LHCN-M2 (cell line): Measurements from ENCODE around the gene PIGU. TPM values are rescaled to one million over a fixed set of nuclear protein-coding genes. Genes with fewer than 3 reads are reported as not detected.
A peak's percentile ranks its signal among the peaks of the same experiment; 100 is the strongest.

Source experiments
- DNase-seq: peaks from one replicate; pipeline ENCODE4 v3.0.0-alpha.2; 2012; ENCODE audit warnings: low read depth
- total RNA-seq: library from RNA; depleted of rRNA; stranded (reverse); fragments of >200 nt; gene quantifications from 2 replicates; pipeline ENCODE4 v1.2.3, GENCODE V29; 2014

PIGU gene
- total RNA-seq, 1 experiment from 2014 or later, result 23.8 TPM

DNA sequence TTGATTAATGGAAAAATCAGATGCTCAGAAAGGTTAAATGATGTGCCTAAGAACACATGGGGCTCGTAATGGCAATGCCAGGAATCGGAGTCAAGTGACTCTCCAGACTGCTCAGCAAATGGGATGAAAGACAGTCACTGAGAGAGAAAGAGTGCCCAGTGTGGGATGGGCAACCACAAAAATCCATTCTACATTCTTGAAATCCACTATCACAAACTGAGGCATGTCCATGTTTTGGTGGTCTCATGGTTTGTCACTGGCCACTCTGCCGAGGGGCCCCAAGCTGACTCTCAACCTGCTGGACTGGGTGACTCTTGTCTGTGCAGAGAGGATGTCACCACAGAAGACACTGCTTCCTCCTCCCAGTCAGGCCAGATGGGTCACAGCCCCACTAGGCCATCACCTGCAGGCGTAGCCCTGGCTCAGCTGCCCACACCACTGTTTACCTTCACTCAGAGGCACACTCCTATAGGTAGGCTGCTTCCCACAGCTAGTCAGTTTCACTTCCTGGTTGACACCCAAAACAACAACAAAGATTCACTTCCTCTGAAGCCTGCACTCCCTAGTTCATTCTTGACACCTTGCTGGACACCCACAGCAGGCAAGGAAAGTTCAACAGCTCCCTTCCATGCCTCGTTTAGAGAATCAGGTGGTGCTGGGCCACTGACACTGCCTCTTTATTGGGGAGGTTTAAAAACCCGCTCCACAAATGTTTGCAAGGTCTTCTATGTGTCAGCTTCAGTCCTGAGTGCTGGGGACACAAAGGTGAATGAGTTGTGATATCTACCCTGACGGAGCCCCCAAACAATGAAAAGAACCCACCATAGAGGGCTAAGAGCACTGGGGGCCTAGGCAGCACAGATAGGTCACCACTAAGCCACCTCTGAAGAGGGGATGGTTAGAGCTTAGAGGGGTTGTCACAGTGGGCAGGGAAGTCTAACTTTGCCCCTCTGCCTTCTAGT lies 96.6 kb downstream of the PIGU start:
- DNase-seq, result peak; percentile 26

DNA sequence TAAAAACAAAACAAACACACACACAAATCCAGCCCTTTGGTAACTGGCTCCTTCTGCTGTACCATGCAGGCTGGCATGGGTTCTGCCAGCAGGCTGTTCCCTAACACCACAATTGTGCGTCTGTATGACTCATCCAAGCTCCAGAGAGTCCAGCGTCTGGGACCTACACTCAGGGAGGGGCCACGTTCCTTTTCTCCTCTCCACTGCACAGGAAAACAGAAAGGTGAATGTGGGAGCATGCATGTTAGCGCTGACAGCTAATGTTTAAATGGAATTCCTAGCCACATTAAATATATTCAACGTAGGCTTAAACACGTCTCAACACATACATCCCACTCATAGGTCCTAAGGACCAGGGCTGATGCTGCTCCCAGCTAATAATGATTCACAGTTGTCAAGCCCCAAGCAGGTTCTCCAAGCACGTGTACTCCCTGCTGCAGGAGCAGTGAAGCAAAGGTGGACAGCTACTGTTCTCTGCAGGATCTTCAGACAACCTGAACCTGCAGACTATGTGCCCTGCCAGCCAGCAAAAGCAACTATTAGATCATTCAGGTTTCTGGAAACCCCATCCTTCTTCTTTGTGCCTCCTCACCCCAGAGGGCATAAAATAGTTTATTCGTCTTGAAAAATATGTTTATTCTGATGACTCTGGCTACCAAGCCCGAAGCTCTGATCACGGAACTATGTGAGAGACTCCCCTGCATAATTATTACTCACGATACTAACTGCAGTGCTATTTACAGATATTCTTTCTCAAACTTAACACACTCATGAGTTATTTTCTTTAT lies 97.5 kb downstream of the PIGU start:
- peak; percentile 74 for DNase-seq

DNA sequence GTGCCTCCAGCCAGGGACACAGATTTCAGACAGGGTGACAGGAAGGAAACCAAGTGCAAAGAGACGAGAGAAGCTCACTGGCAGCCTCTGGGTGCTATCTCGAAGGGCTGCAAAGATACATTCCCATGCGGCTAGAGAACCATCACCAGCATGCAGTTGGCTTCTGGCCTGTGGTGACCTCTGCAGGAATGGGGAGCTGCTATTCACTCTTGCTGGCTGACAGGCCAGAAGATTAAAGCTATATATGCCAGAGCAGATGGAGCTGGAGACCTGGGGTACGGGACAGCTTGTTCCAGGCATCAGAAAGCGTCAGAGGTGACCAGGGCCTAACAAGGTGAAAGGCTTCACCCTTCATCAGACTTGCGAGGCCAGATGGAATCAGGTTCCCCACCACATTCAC lies 98.4 kb downstream of the PIGU start:
- DNase-seq, result no peak

DNA sequence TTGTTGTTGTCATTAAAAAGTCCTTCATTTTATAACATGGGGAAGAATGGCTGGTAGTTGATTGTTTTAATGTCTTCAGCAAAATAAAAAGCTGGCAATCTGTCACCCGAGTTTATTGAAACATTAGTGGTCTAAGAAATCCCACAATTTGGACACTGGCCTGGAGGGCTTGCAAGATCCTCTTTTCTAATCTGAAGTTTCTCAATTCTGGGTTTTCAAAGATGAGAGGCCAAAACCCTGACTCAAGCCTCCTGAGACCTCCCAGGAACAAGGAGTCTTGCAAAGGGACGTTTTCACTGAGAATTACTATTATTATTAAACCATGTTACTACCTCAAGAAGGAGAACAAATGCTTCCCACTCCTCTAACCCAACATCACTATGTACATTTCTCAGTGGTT lies 98.9 kb downstream of the PIGU start:
- DNase-seq, result peak; percentile 8

DNA sequence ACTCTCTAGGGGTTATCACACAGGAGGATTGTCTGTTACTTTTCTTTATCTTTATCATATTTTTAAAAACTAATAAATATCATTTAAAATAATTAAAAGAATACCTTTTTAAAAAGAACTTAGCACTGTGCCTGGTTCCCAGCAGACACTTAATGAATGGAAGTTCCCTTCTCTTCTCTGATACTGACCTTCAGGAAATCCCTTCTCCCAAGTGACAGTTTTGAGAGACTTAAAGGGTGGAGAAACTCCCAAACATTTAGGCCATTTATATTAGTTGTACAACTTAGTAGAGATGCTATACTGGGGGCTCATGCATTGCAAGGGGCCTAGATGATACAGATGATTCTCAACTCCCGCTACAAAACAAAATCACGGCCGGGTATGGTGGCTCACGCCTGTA lies 99.8 kb downstream of the PIGU start:
- no peak for DNase-seq

DNA sequence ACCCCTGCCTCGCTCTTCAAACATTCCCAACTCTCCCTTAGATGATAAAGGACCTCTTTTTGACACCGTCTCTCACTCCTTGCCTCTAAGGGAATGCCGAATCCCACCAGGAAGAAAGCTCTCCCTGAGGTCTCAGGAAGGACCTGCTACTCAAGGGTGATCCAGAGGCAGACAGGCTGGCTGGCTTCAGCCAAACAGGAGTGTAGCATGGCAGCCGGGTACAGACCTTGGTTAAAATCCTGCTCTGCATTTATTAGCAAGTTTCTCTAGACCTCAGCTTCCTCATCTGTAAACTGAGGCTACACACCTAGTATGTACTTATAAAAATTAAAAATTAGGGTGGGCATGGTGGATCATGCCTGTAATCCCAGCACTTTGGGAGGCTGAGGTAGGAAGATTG lies 101.1 kb downstream of the PIGU start:
- DNase-seq, result no peak

DNA sequence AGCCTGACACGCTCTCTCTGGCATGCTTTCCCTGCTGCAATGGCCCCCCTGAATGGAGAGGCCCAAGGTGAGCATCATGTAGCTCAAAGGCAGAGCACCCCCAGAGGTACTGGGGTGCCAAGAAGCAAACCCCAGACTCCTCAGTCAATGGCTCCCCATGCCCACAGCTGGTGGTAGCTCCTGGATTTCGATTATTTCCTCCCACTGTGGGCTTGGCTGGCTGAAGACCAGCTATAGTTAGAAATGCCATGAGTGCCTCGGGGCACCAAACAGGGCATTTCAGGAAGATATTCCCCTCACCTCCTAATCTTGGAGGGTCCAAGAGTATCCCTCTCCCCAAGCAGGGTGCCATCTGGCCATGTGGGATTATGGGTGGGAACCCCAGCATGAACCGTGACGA lies 101.6 kb downstream of the PIGU start:
- DNase-seq, result no peak

DNA sequence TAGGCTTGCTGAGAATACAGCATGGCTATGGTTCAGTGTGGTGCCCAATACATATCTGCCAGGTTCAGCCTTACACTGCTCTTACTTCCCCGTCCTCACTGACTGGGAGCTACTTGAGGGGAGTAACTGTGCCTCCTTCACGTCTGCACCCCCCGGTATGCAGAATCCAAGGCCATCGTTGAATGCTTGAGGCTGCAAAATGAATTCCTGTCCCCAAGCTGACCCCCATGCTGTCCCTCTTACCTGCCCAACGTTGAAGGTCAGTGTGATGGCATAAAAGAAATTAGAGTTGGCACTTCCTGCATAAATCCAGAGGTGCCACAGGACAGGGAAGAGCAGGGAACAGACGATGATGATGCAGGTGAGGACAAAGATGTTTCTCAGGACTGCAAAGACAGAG lies 102.0 kb downstream of the PIGU start:
- DNase-seq, result no peak

DNA sequence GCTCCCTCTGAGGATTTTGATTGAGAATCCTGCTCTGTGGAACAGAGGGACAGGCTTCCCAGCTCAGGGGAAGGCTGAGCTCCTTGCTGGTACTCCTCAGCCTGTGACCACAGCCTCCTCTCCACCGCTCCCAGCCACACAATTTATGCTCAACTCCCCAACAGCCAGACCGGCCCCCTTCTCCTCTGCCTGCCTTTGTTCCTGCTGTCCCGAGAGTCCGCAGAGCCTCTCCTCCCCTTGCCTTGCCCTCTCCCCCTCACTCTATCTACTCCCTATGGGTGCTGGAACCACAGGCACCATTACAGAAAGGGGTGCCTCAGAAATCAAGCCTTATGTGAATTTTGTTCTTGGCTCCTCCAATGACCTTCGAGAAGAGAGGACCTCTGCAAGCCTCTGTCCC lies 102.5 kb downstream of the PIGU start:
- DNase-seq, result no peak

DNA sequence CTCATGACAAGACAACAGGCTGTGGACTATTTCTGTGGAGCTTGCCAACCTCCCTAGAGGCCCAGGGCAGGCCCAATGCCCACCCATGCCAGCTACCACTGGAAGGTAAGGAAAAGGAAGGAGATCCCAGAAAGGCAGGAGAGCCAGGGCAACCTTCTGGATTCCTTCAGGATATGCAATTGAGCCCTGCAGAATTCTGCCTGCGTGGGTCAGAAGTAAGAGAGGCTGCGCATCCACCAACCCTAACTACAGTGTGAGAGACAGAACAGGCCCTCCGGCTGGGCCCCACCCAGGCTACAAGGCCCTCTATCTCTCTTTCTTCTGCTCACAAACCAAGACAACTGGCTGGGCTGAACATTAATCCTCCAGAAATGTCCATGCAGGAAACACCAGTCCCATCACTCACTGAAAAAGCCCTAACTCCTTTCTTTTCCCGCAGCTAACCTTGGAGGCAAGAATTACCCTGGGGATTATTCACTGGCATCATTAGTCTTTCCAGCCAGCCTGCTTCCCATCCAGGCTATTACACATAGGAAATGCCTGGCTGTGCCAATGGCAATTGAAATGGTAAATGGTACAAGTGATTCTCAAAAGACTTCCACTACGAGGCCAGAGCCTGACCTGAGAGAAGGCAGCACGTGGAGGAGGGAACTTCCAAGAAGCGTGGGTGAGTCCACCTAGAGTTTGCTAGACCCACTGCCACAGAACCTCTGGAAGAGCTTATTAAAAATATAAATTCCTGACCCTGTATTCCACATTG lies 103.2 kb downstream of the PIGU start:
- no peak for DNase-seq

DNA sequence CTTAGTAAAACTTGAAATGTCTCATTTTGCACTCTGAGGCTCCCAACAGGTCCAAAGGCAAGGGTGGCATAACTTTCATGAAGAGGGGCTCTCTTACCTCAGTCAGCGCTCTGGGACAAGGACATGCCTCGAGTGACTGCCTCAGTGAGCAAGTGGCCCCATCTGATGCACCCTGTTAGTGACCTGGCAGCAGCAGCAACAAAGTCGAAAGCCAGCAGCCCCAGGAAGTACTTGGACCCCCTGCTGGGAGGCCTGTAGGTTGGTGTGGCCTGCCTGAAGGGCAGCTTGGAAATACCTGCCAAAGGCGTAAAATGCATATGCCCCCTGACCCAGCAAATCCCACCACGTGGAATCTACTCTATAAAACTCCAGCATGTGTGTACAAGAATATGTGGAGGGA lies 105.1 kb downstream of the PIGU start:
- DNase-seq, result no peak

DNA sequence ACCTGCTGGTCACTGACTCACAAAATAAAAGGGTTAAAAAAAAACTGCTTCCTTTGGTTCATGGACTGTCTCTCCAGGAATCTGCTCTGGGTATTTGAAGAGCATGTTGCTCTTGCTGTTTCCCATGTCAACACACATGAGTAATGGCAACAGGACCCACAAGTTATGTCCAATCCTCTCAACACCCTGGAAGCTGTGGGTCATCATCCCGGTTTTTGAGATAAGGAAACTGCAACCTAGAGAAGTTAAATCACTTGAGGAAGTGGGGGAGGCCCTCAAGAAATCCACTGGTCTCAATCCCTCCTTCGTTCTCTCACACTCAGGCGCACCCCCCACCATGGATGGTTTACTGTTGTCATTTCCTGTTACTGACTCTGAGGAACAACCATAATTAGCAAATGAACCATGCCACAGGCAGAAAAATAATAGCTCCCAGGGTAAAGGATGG lies 106.0 kb downstream of the PIGU start:
- DNase-seq, result peak; percentile 40

DNA sequence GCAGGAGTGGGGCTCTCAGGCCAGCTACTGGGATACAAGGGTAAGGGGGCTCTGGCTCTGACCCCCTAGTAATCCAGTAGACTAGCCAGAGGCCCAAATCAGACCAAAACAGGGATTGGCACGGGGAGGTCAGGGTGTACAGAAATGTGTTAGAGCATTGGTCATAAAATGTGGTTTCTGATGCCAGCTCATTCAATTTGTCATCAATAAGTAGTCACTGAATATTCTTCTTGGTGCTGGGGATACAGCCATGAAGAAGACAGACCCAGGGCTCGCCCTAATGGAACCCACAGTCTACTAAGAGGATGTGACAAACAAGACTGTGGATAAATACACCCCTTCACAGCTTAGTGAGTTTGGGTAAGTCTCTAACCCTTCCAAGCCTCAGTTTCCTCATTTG lies 107.3 kb downstream of the PIGU start:
- no peak for DNase-seq

DNA sequence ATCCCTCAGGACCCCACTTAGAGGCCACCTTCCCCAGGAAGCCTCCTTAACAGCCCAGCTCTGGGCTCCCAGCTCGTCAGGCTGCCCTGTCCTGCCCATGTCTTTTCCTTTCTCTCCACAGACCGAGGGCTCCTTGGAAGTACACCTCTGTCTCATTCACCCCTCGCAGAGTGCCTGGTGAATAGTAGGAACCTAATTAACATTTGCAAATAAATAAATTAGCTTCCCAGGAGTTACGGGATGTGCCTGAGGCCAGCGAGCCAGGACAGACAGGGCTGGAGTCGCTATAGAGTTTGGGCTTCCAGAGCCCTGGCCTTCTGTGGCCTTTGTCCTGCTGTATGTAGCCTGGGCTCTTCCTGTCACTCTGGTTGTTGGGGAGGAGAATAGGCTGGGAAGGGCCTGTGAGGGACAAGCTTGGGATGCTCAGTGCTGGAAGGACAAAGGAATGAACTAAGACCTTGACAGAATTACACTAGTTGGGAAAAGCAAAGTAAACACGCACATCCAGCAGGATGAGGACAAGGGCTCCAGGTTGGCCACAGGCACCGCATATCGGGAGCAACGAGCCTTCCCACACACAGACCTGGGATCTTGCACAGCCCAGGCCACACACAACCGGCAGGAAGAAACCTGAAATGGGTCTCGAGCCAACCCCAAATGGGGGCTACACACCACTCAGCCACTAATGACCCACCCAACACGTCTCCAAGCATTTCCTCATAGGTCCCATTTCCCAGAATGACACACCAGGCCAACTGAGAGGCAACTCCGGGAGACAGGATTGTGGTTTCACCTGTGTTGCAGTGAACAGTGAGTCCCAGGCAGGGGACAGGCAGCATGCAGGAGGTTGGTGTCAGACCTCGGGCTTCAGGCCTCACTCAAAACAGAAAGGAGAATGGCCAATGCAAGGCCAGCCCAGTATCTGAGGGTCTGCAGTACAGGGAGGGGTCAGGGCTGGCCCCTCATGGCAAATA lies 108.7 kb downstream of the PIGU start:
- DNase-seq, result no peak

DNA sequence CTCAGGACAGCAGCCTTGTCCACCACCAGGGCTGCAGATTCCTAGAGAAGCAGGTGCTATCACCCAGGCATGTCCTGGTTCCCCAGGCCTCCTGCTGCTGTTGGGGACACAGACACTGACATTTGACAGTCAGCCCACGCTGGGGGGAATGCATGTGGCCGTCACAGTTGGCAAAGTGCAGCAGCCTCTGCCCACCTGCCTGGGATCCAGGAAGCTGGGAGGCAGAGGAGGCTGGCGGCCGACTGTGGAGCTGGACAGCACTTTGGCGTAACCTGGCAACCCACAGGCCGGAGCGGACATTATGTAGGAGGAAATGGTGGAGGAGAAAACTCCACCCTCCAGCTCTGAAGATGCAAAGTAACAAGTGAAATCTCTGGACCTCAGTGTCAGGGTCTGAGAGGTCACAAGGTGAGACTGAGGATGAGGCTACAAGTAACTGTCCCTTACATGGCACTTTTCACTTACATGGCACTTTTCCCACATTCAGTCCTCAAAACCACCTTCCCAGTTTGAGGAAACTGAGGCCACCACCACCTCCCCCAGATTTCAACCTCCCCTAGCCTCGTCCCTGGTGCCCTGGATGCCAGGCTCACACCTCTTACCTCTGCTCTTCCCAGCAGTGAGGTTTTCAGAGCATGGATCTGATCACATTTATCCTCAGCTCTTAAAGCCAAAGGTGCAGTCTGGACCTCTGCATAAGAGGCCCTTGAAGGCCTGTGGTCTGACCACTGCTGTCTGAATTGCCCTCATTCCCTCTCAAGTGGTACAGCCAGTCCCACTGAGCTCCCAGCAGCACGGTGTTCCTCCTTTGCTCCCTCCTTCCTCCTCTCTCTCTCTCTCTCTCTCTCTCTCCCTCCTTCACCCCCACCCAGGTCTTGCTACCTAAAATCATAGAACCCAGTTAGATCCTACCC lies 109.7 kb downstream of the PIGU start:
- DNase-seq, result no peak

DNA sequence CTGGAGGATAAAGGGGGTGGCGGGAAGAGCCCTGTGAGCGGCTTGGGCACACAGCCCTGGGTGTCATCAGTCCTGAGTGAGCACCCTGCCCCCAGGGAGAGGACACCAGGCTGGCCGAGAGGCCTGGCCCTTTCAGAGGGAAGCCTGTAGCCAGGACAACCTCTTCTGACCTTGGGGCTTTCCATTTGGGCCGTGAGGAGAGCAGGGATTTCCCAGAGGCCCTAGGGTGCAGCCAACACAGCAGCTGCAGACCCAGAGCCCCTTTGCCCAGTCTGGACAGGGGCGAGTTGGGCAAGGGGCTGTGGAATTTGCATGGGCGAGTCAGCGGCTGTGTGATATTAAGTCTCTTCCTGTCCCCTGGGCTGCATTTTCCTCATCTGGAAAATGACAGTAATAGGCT lies 112.1 kb downstream of the PIGU start:
- DNase-seq, result no peak

DNA sequence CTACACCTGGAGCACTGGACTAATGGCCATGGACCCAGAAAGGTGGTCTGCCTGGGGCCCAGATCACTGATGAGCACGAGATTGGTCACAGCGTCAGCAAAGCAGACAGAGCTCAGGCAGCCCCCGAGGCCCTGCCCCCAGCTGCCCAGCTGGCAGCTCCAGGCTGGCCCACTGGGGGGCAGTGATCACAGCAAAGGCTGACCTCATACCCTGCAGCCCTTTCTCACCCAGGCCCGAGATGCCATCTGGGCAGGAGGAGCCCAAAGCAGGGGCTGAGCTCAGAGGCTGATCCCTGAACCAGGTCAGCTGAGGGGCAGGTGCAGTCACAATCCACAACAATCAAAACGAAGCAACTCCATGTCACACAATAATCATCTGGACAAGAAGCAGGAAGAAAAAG lies 114.3 kb downstream of the PIGU start:
- DNase-seq, result peak; percentile 33

DNA sequence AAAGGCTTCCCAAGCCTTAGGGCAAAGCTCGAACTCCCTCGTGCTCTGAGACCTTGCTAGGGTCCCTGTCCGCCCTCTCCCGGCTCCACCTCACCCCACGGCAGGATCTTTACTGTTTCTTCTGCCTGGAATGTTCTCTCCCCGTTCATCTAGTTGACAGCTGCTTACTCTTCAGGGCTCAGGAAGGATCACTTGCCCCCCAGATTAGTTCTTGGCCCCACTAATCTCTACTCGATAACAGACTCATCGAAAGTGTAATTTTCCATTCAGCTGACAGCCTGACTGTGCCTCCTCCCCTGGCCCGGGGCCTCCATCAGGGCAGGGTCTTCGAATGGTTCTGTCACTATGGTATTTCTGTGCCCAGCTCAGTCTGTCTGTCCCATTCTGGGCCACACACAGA lies 115.2 kb downstream of the PIGU start:
- no peak for DNase-seq

DNA sequence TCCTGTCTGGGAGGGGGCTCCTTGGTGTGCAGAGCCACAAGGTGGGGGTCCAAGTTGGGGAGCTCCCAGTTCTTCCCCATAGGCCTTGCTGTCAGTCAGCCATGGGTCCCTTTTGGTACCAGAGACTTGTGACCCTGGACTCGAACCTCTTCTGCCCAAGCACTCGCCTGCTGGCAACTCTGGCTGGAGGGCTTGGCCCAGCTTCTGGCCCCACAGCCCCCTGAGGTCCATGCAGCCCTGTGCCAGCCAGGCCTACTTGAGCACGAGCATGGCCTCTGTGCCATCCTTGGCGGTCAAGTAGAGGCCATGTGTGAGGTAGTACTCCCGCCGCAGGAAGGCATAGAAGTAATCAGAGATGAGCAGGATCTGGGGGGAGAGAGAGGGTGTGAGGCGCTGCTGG lies 116.3 kb downstream of the PIGU start:
- no peak for DNase-seq

DNA sequence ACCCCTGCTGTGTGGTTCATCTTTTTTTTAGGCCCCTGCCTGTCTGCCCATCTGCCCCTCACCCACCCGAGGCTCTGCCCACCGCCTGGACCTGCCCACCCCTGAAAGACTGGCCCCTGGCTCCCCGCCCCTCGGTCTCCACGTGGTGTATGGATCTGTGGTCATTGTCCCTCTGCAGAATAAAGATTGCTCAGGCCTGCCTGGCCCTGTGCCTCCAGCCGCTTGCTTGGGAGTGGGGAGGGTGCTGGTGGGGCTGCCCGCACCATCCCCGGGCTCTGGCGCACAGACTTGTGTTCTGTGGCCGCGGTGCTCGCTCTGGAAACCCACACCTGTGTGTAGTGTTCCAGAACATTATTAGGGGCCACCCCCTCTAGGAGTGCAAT lies 116.8 kb downstream of the PIGU start:
- DNase-seq, result no peak
